WERI-Rb-1 (cell line): ENCODE results near the gene CDC6.

Source experiments
- DNase-seq: peaks from one replicate; pipeline ENCODE4 v3.0.0-alpha.2; 2020
- H3K27ac ChIP-seq: fragments of 250-450 bp; sonication (Bioruptor Pico); 2 replicates; pipeline ENCODE4 v1.5.1; 2020; ENCODE audit warnings: mild to moderate bottlenecking, moderate library complexity
- H3K27me3 ChIP-seq: fragments of 250-450 bp; sonication (Bioruptor Pico); 2 replicates; pipeline ENCODE4 v1.5.1; 2021; ENCODE audit warnings: mild to moderate bottlenecking, low read depth, moderate library complexity; ENCODE audit not compliant: insufficient read depth, severe bottlenecking
- H3K36me3 ChIP-seq: fragments of 250-450 bp; sonication (Bioruptor Pico); 2 replicates; pipeline ENCODE4 v1.5.1; 2020; ENCODE audit warnings: mild to moderate bottlenecking, moderate library complexity
- H3K4me3 ChIP-seq: 2 replicates; pipeline ENCODE4 v1.5.1; 2011; ENCODE audit warnings: low read depth, mild to moderate bottlenecking, control low read depth, low read length
- H3K9me3 ChIP-seq: fragments of 250-450 bp; sonication (Bioruptor Pico); 2 replicates; pipeline ENCODE4 v1.5.1; 2021; ENCODE audit warnings: mild to moderate bottlenecking, moderate library complexity; ENCODE audit not compliant: severe bottlenecking
- CTCF ChIP-seq: IDR thresholded peaks from 2 replicates; pipeline ENCODE4 v1.5.1; 2011; ENCODE audit warnings: low read depth, mild to moderate bottlenecking, control low read depth, inconsistent platforms, low read length

Gene CDC6

GRCh38 chr17:40329839-40330794 lies 42.4 kb downstream of the CDC6 start:
- 0 out of 2 replicates have a peak, but pooled peaks have one; percentile 0 for TF ChIP-seq CTCF
- peak; percentile 87 for DNase-seq
- H3K36me3 ChIP-seq = peaks cover 21% of the 10 kb centered on the region
- H3K4me3 ChIP-seq = no peak overlapping the region
- H3K9me3 ChIP-seq = no peaks in the 10 kb centered on the region
- H3K27me3 ChIP-seq = no peaks in the 10 kb centered on the region
- H3K27ac ChIP-seq = peak overlapping the region; percentile 36

- Histone ChIP-seq H3K36me3 (peaks cover 21% of the 10 kb centered on the region), H3K27me3 (no peaks in the 10 kb centered on the region), H3K9me3 (no peaks in the 10 kb centered on the region), H3K27ac (peak overlapping the region; percentile 36), H3K4me3 (no peak overlapping the region)
- no peak for DNase-seq
- no peak for TF ChIP-seq CTCF
Measured at GRCh38 chr17:40330850-40331470, 43.3 kb downstream of the CDC6 start.

- Histone ChIP-seq H3K9me3 (no peaks in the 10 kb centered on the region), H3K27me3 (no peaks in the 10 kb centered on the region), H3K27ac (no peak overlapping the region), H3K36me3 (peaks cover 21% of the 10 kb centered on the region), H3K4me3 (no peak overlapping the region)
- no peak for TF ChIP-seq CTCF
- DNase-seq = peak; percentile 45
Measured at GRCh38 chr17:40331743-40332641, 44.3 kb downstream of the CDC6 start.

- Histone ChIP-seq H3K36me3 (peaks cover 25% of the 10 kb centered on the region), H3K27ac (no peak overlapping the region), H3K4me3 (no peak overlapping the region), H3K9me3 (no peaks in the 10 kb centered on the region), H3K27me3 (no peaks in the 10 kb centered on the region)
- no peak for DNase-seq
- TF ChIP-seq CTCF = no peak
Measured at GRCh38 chr17:40333781-40334448, 46.2 kb downstream of the CDC6 start.

GRCh38 chr17:40335620-40336019 lies 47.9 kb downstream of the CDC6 start:
- no peak for DNase-seq
- no peak for TF ChIP-seq CTCF
- no peaks in the 10 kb centered on the region for H3K27me3 ChIP-seq
- H3K27ac ChIP-seq = no peak overlapping the region
- H3K4me3 ChIP-seq = no peak overlapping the region
- H3K36me3 ChIP-seq = peaks cover 25% of the 10 kb centered on the region
- no peaks in the 10 kb centered on the region for H3K9me3 ChIP-seq
